Type B pancreatic cell (in vitro differentiated cells): Measurements from ENCODE around the gene GPX7. TPM values are rescaled to one million over a fixed set of nuclear protein-coding genes. Genes with fewer than 3 reads are reported as not detected.

Source experiments
- DNase-seq: peaks from one replicate; pipeline ENCODE4 v3.0.0; 2021; ENCODE audit warnings: mixed read lengths; ENCODE audit not compliant: unreplicated experiment; ENCODE audit errors: extremely low spot score
- H3K27ac Mint-ChIP-seq: 2 replicates; pipeline ENCODE4 v1.8.0; 2021; ENCODE audit warnings: mild to moderate bottlenecking, mixed read lengths
- H3K27me3 Mint-ChIP-seq: 2 replicates; pipeline ENCODE4 v1.8.0; 2021; ENCODE audit warnings: mixed read lengths
- H3K36me3 Mint-ChIP-seq: 2 replicates; pipeline ENCODE4 v1.8.0; 2021; ENCODE audit warnings: mixed read lengths
- H3K4me1 Mint-ChIP-seq: one replicate; pipeline ENCODE4 v1.8.0; 2021; ENCODE audit warnings: mixed read lengths; ENCODE audit not compliant: unreplicated experiment
- H3K4me3 Mint-ChIP-seq: 2 replicates; pipeline ENCODE4 v1.8.0; 2021; ENCODE audit warnings: mild to moderate bottlenecking, mixed read lengths
- H3K9me3 Mint-ChIP-seq: 2 replicates; pipeline ENCODE4 v1.8.0; 2021; ENCODE audit warnings: mixed read lengths
- CTCF ChIP-seq: fragments of 200-600 bp; sonication (generic); conservative IDR thresholded peaks from 2 replicates; pipeline ENCODE4 v1.5.0; 2021; ENCODE audit warnings: antibody characterized with exemption, mild to moderate bottlenecking
- total RNA-seq: library from RNA; stranded (reverse); gene quantifications from 2 replicates; pipeline ENCODE4 v1.2.1, GENCODE V29; 2021; ENCODE audit warnings: low replicate concordance

Gene GPX7
- total RNA-seq, 1 donor from 2014 or later = 35.4 TPM

DNA sequence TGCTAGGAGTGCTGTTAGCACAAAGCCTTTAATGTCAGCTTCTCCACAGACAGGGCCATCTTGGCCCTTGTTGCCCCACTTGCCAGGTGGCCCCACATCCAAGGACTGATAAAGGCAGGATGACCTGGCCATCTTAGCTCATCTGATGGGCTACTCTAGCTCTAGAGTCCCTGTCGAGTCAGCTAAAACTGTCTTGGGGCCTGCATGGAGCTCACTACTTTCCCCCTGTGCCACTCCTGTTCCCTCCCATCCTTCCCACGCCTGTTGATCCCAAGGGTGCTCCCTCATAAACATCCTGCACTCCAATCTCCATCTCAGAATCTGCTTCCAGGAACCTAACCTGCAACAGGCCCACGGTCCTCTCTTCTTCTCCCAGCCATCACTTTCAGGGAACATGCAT, 652 bp upstream of the GPX7 start:
- Mint-ChIP-seq H3K4me1 (peaks cover 21% of the 10 kb centered on the region), H3K27me3 (peaks cover 15% of the 10 kb centered on the region), H3K36me3 (peaks cover 8% of the 10 kb centered on the region), H3K4me3 (peak overlapping the region; percentile 84), H3K27ac (peak overlapping the region; percentile 48), H3K9me3 (no peaks in the 10 kb centered on the region)
- no peak for DNase-seq
- no peak for TF ChIP-seq CTCF

DNA sequence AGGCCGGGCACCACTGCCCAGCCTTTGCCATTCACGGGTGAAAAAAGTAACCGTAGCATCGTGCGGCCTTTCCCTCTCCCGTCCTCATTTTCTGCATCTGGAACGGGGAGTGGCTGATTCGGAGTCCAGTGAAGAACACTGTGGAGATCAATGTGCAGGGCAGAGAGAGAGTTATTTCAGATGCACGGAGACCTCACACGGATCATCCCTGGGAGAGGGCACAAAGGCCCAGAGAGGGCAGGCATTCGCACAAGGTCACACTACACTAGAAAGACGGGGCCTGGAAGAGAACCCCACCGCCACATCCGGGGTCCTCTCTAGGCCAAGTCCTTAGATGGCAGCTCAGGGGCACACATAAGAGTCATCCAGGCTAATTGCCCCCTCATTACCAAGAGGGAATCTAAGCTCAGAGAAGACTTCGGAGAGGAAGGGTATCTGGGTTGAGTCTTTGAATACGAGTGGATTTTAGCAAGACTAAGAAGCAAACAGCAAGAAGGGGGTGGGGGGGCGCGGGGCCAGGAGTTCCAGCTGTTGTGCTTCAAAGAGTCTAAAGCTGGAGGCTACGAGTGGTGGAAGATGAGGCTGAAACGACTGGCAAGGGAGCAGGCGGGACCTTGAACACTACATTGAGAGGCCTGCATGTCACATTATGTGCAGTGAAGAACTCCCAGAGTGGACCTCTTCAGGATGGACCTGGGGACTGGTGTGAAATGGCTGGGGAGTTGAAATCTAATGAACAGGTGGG, 857 bp downstream of the GPX7 start:
- Mint-ChIP-seq H3K9me3 (no peaks in the 10 kb centered on the region), H3K4me1 (peaks cover 29% of the 10 kb centered on the region), H3K36me3 (peaks cover 18% of the 10 kb centered on the region), H3K4me3 (peak overlapping the region; percentile 87), H3K27me3 (peaks cover 12% of the 10 kb centered on the region), H3K27ac (peak overlapping the region; percentile 85)
- no peak for TF ChIP-seq CTCF
- no peak for DNase-seq

- H3K4me3 Mint-ChIP-seq = peak overlapping the region; percentile 87
- H3K27me3 Mint-ChIP-seq = peaks cover 10% of the 10 kb centered on the region
- peaks cover 29% of the 10 kb centered on the region for H3K4me1 Mint-ChIP-seq
- no peaks in the 10 kb centered on the region for H3K9me3 Mint-ChIP-seq
- peaks cover 18% of the 10 kb centered on the region for H3K36me3 Mint-ChIP-seq
- H3K27ac Mint-ChIP-seq = peak overlapping the region; percentile 9
- DNase-seq = no peak
- no peak for TF ChIP-seq CTCF
Measured at GRCh38 chr1:52603630-52604029, 1.5 kb downstream of the GPX7 start.

GRCh38 chr1:52604063-52604770, 2.0 kb downstream of the GPX7 start:
- Mint-ChIP-seq H3K27me3 (peaks cover 10% of the 10 kb centered on the region), H3K36me3 (peaks cover 18% of the 10 kb centered on the region), H3K4me3 (peak overlapping the region; percentile 87), H3K9me3 (no peaks in the 10 kb centered on the region), H3K27ac (peak overlapping the region; percentile 9), H3K4me1 (peaks cover 29% of the 10 kb centered on the region)
- no peak for DNase-seq
- TF ChIP-seq CTCF = no peak

GRCh38 chr1:52613636-52614373, 11.6 kb downstream of the GPX7 start:
- DNase-seq = no peak
- Mint-ChIP-seq H3K36me3 (no peaks in the 10 kb centered on the region), H3K27me3 (no peaks in the 10 kb centered on the region), H3K4me1 (no peaks in the 10 kb centered on the region), H3K9me3 (no peaks in the 10 kb centered on the region), H3K4me3 (no peak overlapping the region), H3K27ac (no peak overlapping the region)
- no peak for TF ChIP-seq CTCF
